Measurements from ENCODE around the gene CAP2.

Gene CAP2

GRCh38 chr6:17392978-17393891, at the start of gene CAP2:
TSS of gene CAP2 (plus strand) at chr6:17393595. CDS start at chr6:17421556, 27,961 bp downstream.
- DNase-seq, result peak; percentile 63 to 72 (median 63)

GRCh38 chr6:17347012-17347411, 46.4 kb upstream of the CAP2 start:
- no peak for DNase-seq

- no peak for DNase-seq
Observed at GRCh38 chr6:17349427-17349826, 44.0 kb upstream of the CAP2 start.

- no peak for DNase-seq
Observed at GRCh38 chr6:17352302-17352701, 41.1 kb upstream of the CAP2 start.

GRCh38 chr6:17353440-17354175, 39.8 kb upstream of the CAP2 start:
- no peak for DNase-seq

GRCh38 chr6:17354700-17355403, 38.5 kb upstream of the CAP2 start:
- no peak for DNase-seq

- DNase-seq, result no peak
Observed at GRCh38 chr6:17355404-17355774, 38.0 kb upstream of the CAP2 start.

GRCh38 chr6:17358515-17358914, 34.9 kb upstream of the CAP2 start:
- DNase-seq, result no peak

- no peak for DNase-seq
Observed at GRCh38 chr6:17360564-17360963, 32.8 kb upstream of the CAP2 start.

GRCh38 chr6:17361013-17361412, 32.4 kb upstream of the CAP2 start:
- no peak for DNase-seq

GRCh38 chr6:17365961-17366360, 27.4 kb upstream of the CAP2 start:
- no peak for DNase-seq

- DNase-seq, result no peak
Observed at GRCh38 chr6:17367868-17368267, 25.5 kb upstream of the CAP2 start.

GRCh38 chr6:17381424-17382147, 11.8 kb upstream of the CAP2 start:
- no peak for DNase-seq

- DNase-seq, result no peak
Observed at GRCh38 chr6:17385660-17386059, 7.7 kb upstream of the CAP2 start.

GRCh38 chr6:17388365-17388764, 5.0 kb upstream of the CAP2 start:
- no peak for DNase-seq

GRCh38 chr6:17389274-17389847, 4.0 kb upstream of the CAP2 start:
- no peak for DNase-seq

GRCh38 chr6:17390276-17390675, 3.1 kb upstream of the CAP2 start:
- DNase-seq, result no peak

- DNase-seq, result no peak
Observed at GRCh38 chr6:17391976-17392375, 1.4 kb upstream of the CAP2 start.

- peak; percentile 18 to 55 (median 53) for DNase-seq
Observed at GRCh38 chr6:17393892-17394631, 667 bp downstream of the CAP2 start.

GRCh38 chr6:17395112-17395511, 1.7 kb downstream of the CAP2 start:
- DNase-seq, result no peak

GRCh38 chr6:17396256-17396655, 2.9 kb downstream of the CAP2 start:
- DNase-seq, result no peak

GRCh38 chr6:17397764-17398194, 4.4 kb downstream of the CAP2 start:
- no peak for DNase-seq
